Measurements from ENCODE around the gene ADAMTS15. TPM values are rescaled to one million over a fixed set of nuclear protein-coding genes. Genes with fewer than 3 reads are reported as not detected.

The ADAMTS15 gene
- total and polyA plus RNA-seq, 10 donors, result 0.41 to 6.9 (median 2.2) TPM

- Histone ChIP-seq H3K36me3 (peaks cover 0 to 13% (median 0%) of the 10 kb centered on the region in 6 donors), H3K9me3 (no peaks in the 10 kb centered on the region), H3K27me3 (replicated peaks in 1 of 7) (peaks cover 0 to 13% (median 0%) of the 10 kb centered on the region in 7 donors), H3K4me1 (peaks cover 0 to 43% (median 14%) of the 10 kb centered on the region in 6 donors), H3K27ac (peak overlapping the region in 6 of 8 donors; percentile 14 to 67 (median 58)), H3K4me3 (no peak overlapping the region)
- intact Hi-C loops (cut with DNase I; ENCODE audit: low total_unique reads), result no loop called here
- no peak for DNase-seq
- WGBS, 5 donors, result 79 to 89% (median 82%) methylated on average over 16 of the region's 16 CpGs
- no peak for TF ChIP-seq POLR2A (IDR thresholded peaks at IDR 0.05)
- no peak for TF ChIP-seq POLR2AphosphoS5 (IDR thresholded peaks at IDR 0.05)
- TF ChIP-seq CTCF (IDR thresholded peaks at IDR 0.05 in 8 of 11, conservative IDR thresholded peaks at IDR 0.05 in 3 of 11), result no peak
These were observed 28.6 kb downstream of the ADAMTS15 start for GRCh38 chr11:130476922-130477491.

GRCh38 chr11:130477586-130478203 lies 29.2 kb downstream of the ADAMTS15 start:
- WGBS, 5 donors, result 44 to 75% (median 62%) methylated on average over 6 of the region's 6 CpGs
- Histone ChIP-seq H3K27ac (peak overlapping the region in 6 of 8 donors; percentile 26 to 67 (median 58)), H3K4me3 (no peak overlapping the region), H3K4me1 (peaks cover 0 to 43% (median 14%) of the 10 kb centered on the region in 6 donors), H3K9me3 (no peaks in the 10 kb centered on the region), H3K27me3 (replicated peaks in 1 of 7) (peaks cover 0 to 13% (median 0%) of the 10 kb centered on the region in 7 donors), H3K36me3 (peaks cover 0 to 13% (median 0%) of the 10 kb centered on the region in 6 donors)
- DNase-seq, result no peak
- TF ChIP-seq POLR2A (IDR thresholded peaks at IDR 0.05), result no peak
- no peak for TF ChIP-seq CTCF (IDR thresholded peaks at IDR 0.05 in 8 of 11, conservative IDR thresholded peaks at IDR 0.05 in 3 of 11)
- no peak for TF ChIP-seq POLR2AphosphoS5 (IDR thresholded peaks at IDR 0.05)
- intact Hi-C loops (cut with DNase I; ENCODE audit: low total_unique reads), result no loop called here

GRCh38 chr11:130478204-130478701 lies 29.8 kb downstream of the ADAMTS15 start:
- peaks cover 0 to 8% (median 0%) of the 10 kb centered on the region in 6 donors for H3K36me3 ChIP-seq
- H3K9me3 ChIP-seq, result no peaks in the 10 kb centered on the region
- peak; percentile 65 to 81 (median 74) for TF ChIP-seq POLR2AphosphoS5 (IDR thresholded peaks at IDR 0.05)
- TF ChIP-seq POLR2A (IDR thresholded peaks at IDR 0.05), result no peak
- TF ChIP-seq CTCF (IDR thresholded peaks at IDR 0.05 in 8 of 11, conservative IDR thresholded peaks at IDR 0.05 in 3 of 11), result no peak
- peak overlapping the region in 6 of 8 donors; percentile 40 to 67 (median 58) for H3K27ac ChIP-seq
- H3K4me1 ChIP-seq, result peaks cover 0 to 43% (median 14%) of the 10 kb centered on the region in 6 donors
- peaks cover 0 to 14% (median 0%) of the 10 kb centered on the region in 7 donors for H3K27me3 ChIP-seq (replicated peaks in 1 of 7)
- no peak overlapping the region for H3K4me3 ChIP-seq
- whole genome bisulfite sequencing, 5 donors, result 44 to 75% (median 55%) methylated on average over 9 to 10 of the region's 10 CpGs
- intact Hi-C loops (cut with DNase I; ENCODE audit: low total_unique reads), result no loop called here
- no peak for DNase-seq

GRCh38 chr11:130478881-130479280 lies 30.4 kb downstream of the ADAMTS15 start:
- H3K4me1 ChIP-seq, result peaks cover 0 to 43% (median 14%) of the 10 kb centered on the region in 6 donors
- DNase-seq, result no peak
- H3K9me3 ChIP-seq, result no peaks in the 10 kb centered on the region
- peaks cover 0 to 1% (median 0%) of the 10 kb centered on the region in 6 donors for H3K36me3 ChIP-seq
- TF ChIP-seq POLR2A (IDR thresholded peaks at IDR 0.05), result no peak
- no peak for TF ChIP-seq POLR2AphosphoS5 (IDR thresholded peaks at IDR 0.05)
- TF ChIP-seq CTCF (IDR thresholded peaks at IDR 0.05 in 8 of 11, conservative IDR thresholded peaks at IDR 0.05 in 3 of 11), result no peak
- H3K27me3 ChIP-seq (replicated peaks in 1 of 7), result peaks cover 0 to 12% (median 0%) of the 10 kb centered on the region in 7 donors
- intact Hi-C loops (cut with DNase I; ENCODE audit: low total_unique reads), result no loop called here
- peak overlapping the region in 6 of 8 donors; percentile 40 to 67 (median 58) for H3K27ac ChIP-seq
- H3K4me3 ChIP-seq, result no peak overlapping the region
- WGBS, 5 donors, result 83 to 90% (median 87%) methylated on average over 4 of the region's 4 CpGs
